OCI-LY3 (cell line): Measurements from ENCODE around the gene THRA.

ENCODE experiments used
- CTCF ChIP-seq: fragments of 200-600, 300-600 bp; sonication (generic); IDR thresholded peaks from 2 replicates; pipeline ENCODE4 v1.5.1; 2014; ENCODE audit warnings: antibody characterized with exemption, low read length, low read depth
- EZH2phosphoT487 ChIP-seq: fragments of 200-600 bp; shearing (Covaris generic); IDR thresholded peaks from 2 replicates; pipeline ENCODE4 v1.6.1; 2018; ENCODE audit warnings: antibody characterized with exemption, mixed run types, low read depth

- TF ChIP-seq CTCF (no peak), EZH2phosphoT487 (no peak)
These were observed 2.9 kb upstream of the THRA start for GRCh38 chr17:40059729-40060475.
